Dermis blood vessel endothelial cell (primary cell): Measurements from ENCODE around the gene VCX2. TPM values are rescaled to one million over a fixed set of nuclear protein-coding genes. Genes with fewer than 3 reads are reported as not detected.
"Not testable (repeated sequence)": the region's sequence is repeated elsewhere in the genome, so short reads cannot be mapped to it uniquely, and the experiment has no call there.

Experiments used
- DNase-seq: peaks from one replicate; pipeline ENCODE4 v3.0.0; 2010
- total RNA-seq: library from RNA; depleted of rRNA; stranded (reverse); fragments of >200 nt; gene quantifications from 2 replicates; pipeline ENCODE4 v1.2.3, GENCODE V29; 2014

Gene VCX2
- total RNA-seq, 1 donor from 2014 or later: not detected

DNA sequence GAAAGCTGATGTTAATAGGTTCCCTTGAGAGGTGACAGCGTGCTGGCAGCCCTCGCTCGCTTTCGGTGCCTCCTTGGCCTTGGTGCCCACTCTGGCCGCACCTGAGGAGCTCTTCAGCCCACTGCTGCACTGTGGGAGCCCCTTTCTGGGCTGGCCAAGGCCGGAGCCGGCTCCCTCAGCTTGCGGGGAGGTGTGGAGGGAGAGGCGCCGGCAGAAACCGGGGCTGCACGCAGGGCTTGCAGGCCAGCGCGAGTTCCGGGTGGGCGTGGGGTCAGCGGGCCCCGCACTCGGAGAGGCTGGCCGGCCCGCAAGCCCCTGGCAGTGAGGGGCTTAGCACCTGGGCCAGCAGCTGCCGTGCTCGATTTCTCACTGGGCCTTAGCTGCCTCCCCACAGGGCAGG lies 49.7 kb downstream of the VCX2 start:
- DNase-seq: not testable (repeated sequence)

Other genes starting within 250 kb of the VCX2 start
- 11.3 and 13.6 TPM in 2 replicates for gene PNPLA4, start 243.9 kb downstream of the VCX2 start, total RNA-seq